Gastrocnemius medialis (tissue), 4 donors: ENCODE results near the gene CFAP69.

Source experiments
- CTCF ChIP-seq, 5 experiments: fragments of 450-650 bp in 3 of 5; fragments of 200-600 bp in 2 of 5; sonication (generic) in 2 of 5; IDR thresholded peaks in 4 of 5; conservative IDR thresholded peaks in 1 of 5; 1 replicate in 4 of 5; 2 replicates in 1 of 5; pipeline ENCODE4 v1.5.1; 2016 to 2019; ENCODE audit warnings: antibody characterized with exemption in 5 of 5, mild to moderate bottlenecking in 3 of 5, moderate library complexity in 3 of 5
- POLR2A ChIP-seq, 2 donors: fragments of 450-650 bp; IDR thresholded peaks; one replicate each; pipeline ENCODE4 v1.6.1; 2017; ENCODE audit warnings: antibody characterized with exemption in 2 of 2, mild to moderate bottlenecking in 2 of 2, moderate library complexity in 2 of 2

DNA sequence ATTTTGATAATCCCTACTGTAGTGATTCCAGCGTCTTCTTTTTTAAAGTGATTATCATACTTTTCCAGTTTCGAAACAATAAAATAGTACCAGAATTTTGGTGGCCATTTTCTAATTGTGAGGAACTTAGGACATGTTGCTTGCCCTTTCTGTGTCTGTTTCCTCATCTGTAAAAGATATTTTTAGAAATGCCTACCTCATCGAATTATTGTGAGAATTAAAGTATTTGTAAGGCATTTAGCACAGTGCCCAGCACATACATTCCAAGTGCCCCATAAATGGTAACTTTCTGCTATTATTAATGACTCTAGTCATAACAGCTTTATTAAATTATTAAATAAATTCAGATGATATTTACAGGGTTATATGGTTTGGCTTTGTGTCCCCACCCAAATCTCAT is 3.7 kb downstream of the CFAP69 start:
- TF ChIP-seq CTCF (IDR thresholded peaks at IDR 0.05 in 4 of 5, conservative IDR thresholded peaks at IDR 0.05 in 1 of 5) (no peak), POLR2A (IDR thresholded peaks at IDR 0.05) (no peak)
